BJ (cell line): Measurements from ENCODE around the gene RGMA. TPM values are rescaled to one million over a fixed set of nuclear protein-coding genes. Genes with fewer than 3 reads are reported as not detected.

ENCODE experiments used
- CTCF ChIA-PET: fragments of 350-600 bp; formaldehyde crosslinking; extraction: SDS; loops from one replicate; lab custom pipeline; 2021; ENCODE audit warnings: antibody characterized with exemption, inconsistent platforms; lab: Yijun Ruan, JAX
- POLR2A ChIA-PET: fragments of 300-600 bp; sonication (Branson Sonifier 250); formaldehyde crosslinking; extraction: SDS; loops from one replicate; lab custom pipeline; 2021; ENCODE audit warnings: antibody characterized with exemption; lab: Charles Lee
- DNase-seq: peaks from one replicate; pipeline ENCODE4 v3.0.0-alpha.2; 2011; ENCODE audit warnings: low read depth
- H3K27me3 ChIP-seq: 2 replicates; pipeline ENCODE4 v1.6.0; 2011; ENCODE audit warnings: low read length; ENCODE audit not compliant: control insufficient read depth, insufficient read depth
- H3K36me3 ChIP-seq: 2 replicates; pipeline ENCODE4 v1.5.1; 2011; ENCODE audit warnings: low read length; ENCODE audit not compliant: control insufficient read depth, insufficient read depth
- H3K4me3 ChIP-seq: 2 replicates; pipeline ENCODE4 v1.5.1; 2011; ENCODE audit warnings: low read depth, mild to moderate bottlenecking, control low read depth, low read length
- polyA plus RNA-seq: library from polyadenylated mRNA; depleted of rRNA; stranded (reverse); fragments of >200 nt; gene quantifications from 2 replicates; pipeline ENCODE4 v1.2.3, GENCODE V29; 2011
- TF ChIP-seq, protein P1 (sequence below): IDR thresholded peaks from 2 replicates; pipeline ENCODE4 v1.5.1; 2011; ENCODE audit warnings: low read depth, mild to moderate bottlenecking, control low read depth, inconsistent platforms, low read length, moderate library complexity; ENCODE audit not compliant: insufficient read depth

The RGMA gene
- polyA plus RNA-seq, 1 experiment = 0.34 TPM

DNA sequence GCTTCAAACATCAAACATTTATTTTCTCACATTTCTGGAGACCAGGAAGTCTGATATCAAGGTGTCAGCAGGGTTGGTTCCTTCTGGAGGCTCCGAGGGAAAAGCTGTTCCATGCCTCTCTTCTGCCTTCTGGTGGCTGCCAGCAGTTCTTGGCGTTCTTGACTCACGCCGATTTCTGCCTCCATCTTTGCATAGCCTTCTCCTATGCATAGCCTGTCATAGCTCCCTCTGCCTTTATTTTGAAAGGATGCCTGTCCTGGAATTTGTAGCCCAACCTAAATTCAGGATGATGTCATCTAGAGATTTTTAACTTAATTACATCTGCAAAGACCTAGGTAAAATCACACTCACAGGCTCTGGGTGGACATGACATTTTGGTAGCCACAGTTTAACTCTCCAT lies 70.4 kb downstream of the RGMA start:
- Histone ChIP-seq H3K4me3 (no peak overlapping the region), H3K36me3 (peaks cover 29% of the 10 kb centered on the region), H3K27me3 (no peaks in the 10 kb centered on the region)
- DNase-seq = no peak
- ChIA-PET CTCF (interaction anchor here (1.0 to 1.4 kb wide), 5 partner anchors 10 to 221 kb away, joined by 3 to 9 read pairs (median 3); no protein-coding TSS in a partner anchor), POLR2A (no interaction called here)
- TF ChIP-seq, protein P1, sequence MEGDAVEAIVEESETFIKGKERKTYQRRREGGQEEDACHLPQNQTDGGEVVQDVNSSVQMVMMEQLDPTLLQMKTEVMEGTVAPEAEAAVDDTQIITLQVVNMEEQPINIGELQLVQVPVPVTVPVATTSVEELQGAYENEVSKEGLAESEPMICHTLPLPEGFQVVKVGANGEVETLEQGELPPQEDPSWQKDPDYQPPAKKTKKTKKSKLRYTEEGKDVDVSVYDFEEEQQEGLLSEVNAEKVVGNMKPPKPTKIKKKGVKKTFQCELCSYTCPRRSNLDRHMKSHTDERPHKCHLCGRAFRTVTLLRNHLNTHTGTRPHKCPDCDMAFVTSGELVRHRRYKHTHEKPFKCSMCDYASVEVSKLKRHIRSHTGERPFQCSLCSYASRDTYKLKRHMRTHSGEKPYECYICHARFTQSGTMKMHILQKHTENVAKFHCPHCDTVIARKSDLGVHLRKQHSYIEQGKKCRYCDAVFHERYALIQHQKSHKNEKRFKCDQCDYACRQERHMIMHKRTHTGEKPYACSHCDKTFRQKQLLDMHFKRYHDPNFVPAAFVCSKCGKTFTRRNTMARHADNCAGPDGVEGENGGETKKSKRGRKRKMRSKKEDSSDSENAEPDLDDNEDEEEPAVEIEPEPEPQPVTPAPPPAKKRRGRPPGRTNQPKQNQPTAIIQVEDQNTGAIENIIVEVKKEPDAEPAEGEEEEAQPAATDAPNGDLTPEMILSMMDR = peak; percentile 36

DNA sequence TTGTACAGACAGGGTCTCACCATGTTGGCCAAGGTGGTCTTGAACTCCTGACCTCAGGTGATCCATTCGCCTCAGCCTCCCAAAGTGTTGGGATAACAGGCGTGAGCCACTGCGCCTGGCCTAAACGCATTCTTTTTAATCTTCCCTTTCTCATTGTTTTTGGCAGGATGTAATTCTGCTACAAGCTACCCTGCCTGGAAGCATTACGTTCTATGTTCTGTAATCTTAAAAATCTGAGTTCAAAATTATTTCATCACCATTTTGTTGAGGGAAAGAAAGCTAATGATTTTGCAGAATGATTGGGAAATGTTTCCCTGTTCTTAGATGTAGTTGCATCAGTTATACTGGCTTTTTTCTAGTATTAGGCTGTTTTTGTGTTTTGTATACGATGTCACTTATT lies 71.5 kb downstream of the RGMA start:
- POLR2A ChIA-PET = interaction anchor here (0.6 kb wide), 1 partner anchor 114 kb away, joined by 3 read pairs; no protein-coding TSS in a partner anchor
- TF ChIP-seq, protein P1 = no peak
- DNase-seq = no peak
- Histone ChIP-seq H3K4me3 (no peak overlapping the region), H3K36me3 (peaks cover 34% of the 10 kb centered on the region), H3K27me3 (no peaks in the 10 kb centered on the region)
- CTCF ChIA-PET = interaction anchor here (0.9 to 1.3 kb wide), 3 partner anchors 10 to 100 kb away, joined by 3 read pairs; no protein-coding TSS in a partner anchor

DNA sequence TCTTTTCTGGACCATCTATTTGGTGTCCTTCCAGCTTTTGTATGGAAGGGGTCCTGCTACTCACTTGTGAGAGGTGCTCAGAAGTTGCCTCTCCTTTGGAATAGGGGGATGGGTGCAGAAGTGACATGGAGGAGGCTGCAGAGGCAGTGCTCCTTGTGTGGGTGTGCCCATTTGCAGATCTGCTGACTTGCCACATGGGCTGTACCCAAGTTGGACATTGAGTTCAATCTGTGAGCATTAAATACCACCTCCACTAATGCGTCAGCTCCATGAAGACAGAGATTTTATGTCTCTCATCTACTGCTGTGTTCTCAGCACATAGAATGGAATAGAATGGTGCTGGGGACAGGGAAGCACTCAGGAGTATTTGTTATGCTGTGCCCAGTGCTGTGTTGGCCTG lies 76.2 kb downstream of the RGMA start:
- H3K36me3 ChIP-seq = peaks cover 38% of the 10 kb centered on the region
- CTCF ChIA-PET = interaction anchor here (0.8 to 1.5 kb wide), 3 partner anchors 12 to 39 kb away, joined by 3 to 4 read pairs (median 3); no protein-coding TSS in a partner anchor

DNA sequence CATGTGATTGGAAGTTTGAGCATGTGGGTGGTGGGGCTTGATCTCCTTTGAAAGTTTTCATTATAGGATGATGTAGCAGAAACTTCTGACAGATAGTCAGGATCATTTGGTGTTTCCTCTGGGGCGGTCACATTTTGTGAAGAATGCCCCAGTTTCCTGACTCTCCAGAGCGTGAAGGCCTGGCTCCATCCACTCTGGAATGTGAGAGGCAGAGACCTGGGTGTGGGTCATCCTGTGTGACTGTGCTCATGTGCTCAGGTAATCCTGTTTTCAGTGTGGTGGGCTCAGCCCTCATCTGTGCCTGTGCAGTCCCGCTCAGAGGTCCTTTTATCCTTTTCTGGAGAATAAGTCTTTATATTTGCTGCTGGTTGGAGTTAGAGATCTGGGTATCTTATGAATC lies 81.0 kb downstream of the RGMA start:
- ChIA-PET CTCF (no interaction called here), POLR2A (no interaction called here)
- Histone ChIP-seq H3K36me3 (peaks cover 31% of the 10 kb centered on the region), H3K27me3 (no peaks in the 10 kb centered on the region), H3K4me3 (no peak overlapping the region)
- TF ChIP-seq, protein P1 = no peak
- no peak for DNase-seq

More for the DNA sequence above, 76.2 kb downstream of the RGMA start:
- POLR2A ChIA-PET = no interaction called here
- DNase-seq = no peak
- H3K4me3 ChIP-seq = no peak overlapping the region
- no peaks in the 10 kb centered on the region for H3K27me3 ChIP-seq
- TF ChIP-seq, protein P1 = no peak

DNA sequence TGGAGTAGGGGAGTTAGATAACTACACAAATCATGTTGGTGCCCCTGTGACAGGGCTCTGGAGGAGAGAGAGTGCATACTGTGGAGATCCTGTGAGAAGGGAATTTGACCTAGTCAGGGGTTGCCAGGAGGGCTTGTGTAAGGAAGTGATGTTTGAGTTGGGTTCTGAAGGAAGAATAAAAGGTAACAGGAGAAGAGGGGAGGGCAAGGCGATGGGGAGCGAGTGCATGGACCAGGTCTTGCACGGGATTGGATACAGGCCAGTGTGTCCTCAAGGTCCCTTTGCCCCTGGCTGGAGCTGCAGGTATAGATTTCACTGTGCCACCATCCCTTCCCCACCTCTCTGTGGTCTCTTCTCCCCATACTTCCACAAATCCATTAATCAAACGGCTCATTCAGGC lies 83.9 kb downstream of the RGMA start:
- no peak overlapping the region for H3K4me3 ChIP-seq
- TF ChIP-seq, protein P1 = no peak
- peaks cover 32% of the 10 kb centered on the region for H3K36me3 ChIP-seq
- ChIA-PET POLR2A (interaction anchor here (0.7 kb wide), 1 partner anchor 30 kb away, joined by 3 read pairs; no protein-coding TSS in a partner anchor), CTCF (interaction anchor here (1.6 kb wide), 1 partner anchor 12 kb away, joined by 3 read pairs; no protein-coding TSS in a partner anchor)
- no peaks in the 10 kb centered on the region for H3K27me3 ChIP-seq
- no peak for DNase-seq
